ENCODE measurements around the gene MTTP.

Gene MTTP

GRCh38 chr4:99628040-99628439 lies 53.4 kb downstream of the MTTP start:
- no peak overlapping the region for H3K4me3 ChIP-seq (ENCODE audit: low read depth, low read length)
- no peaks in the 10 kb centered on the region for H3K9me3 ChIP-seq (ENCODE audit: control insufficient read depth, insufficient read depth, low read length)
- H3K9ac ChIP-seq (ENCODE audit: low read depth, low read length) = no peak overlapping the region
- no peaks in the 10 kb centered on the region for H3K36me3 ChIP-seq (ENCODE audit: control insufficient read depth, insufficient read depth, low read length)
- no peaks in the 10 kb centered on the region for H3K27me3 ChIP-seq (ENCODE audit: control insufficient read depth, insufficient read depth, low read length)
- peaks cover 3% of the 10 kb centered on the region for H3K4me1 ChIP-seq (ENCODE audit: control insufficient read depth, insufficient read depth, low read length)

- no peaks in the 10 kb centered on the region for H3K9me3 ChIP-seq (ENCODE audit: control insufficient read depth, insufficient read depth, low read length)
- H3K4me1 ChIP-seq (ENCODE audit: control insufficient read depth, insufficient read depth, low read length) = peaks cover 3% of the 10 kb centered on the region
- H3K4me3 ChIP-seq (ENCODE audit: low read depth, low read length) = no peak overlapping the region
Measured at GRCh38 chr4:99629962-99630554, 55.4 kb downstream of the MTTP start.

GRCh38 chr4:99630857-99631360 lies 56.3 kb downstream of the MTTP start:
- H3K27me3 ChIP-seq (ENCODE audit: control insufficient read depth, insufficient read depth, low read length) = no peaks in the 10 kb centered on the region
- H3K9me3 ChIP-seq (ENCODE audit: control insufficient read depth, insufficient read depth, low read length) = no peaks in the 10 kb centered on the region
- no peak overlapping the region for H3K4me3 ChIP-seq (ENCODE audit: low read depth, low read length)
- peaks cover 3% of the 10 kb centered on the region for H3K4me1 ChIP-seq (ENCODE audit: control insufficient read depth, insufficient read depth, low read length)
- no peak overlapping the region for H3K9ac ChIP-seq (ENCODE audit: low read depth, low read length)
- no peaks in the 10 kb centered on the region for H3K36me3 ChIP-seq (ENCODE audit: control insufficient read depth, insufficient read depth, low read length)

More at GRCh38 chr4:99629962-99630554, 55.4 kb downstream of the MTTP start:
- H3K27me3 ChIP-seq (ENCODE audit: control insufficient read depth, insufficient read depth, low read length) = no peaks in the 10 kb centered on the region
- H3K36me3 ChIP-seq (ENCODE audit: control insufficient read depth, insufficient read depth, low read length) = no peaks in the 10 kb centered on the region
- H3K9ac ChIP-seq (ENCODE audit: low read depth, low read length) = no peak overlapping the region

GRCh38 chr4:99633772-99634171 lies 59.1 kb downstream of the MTTP start:
- no peaks in the 10 kb centered on the region for H3K9me3 ChIP-seq (ENCODE audit: control insufficient read depth, insufficient read depth, low read length)
- peaks cover 3% of the 10 kb centered on the region for H3K4me1 ChIP-seq (ENCODE audit: control insufficient read depth, insufficient read depth, low read length)
- no peak overlapping the region for H3K9ac ChIP-seq (ENCODE audit: low read depth, low read length)
- no peak overlapping the region for H3K4me3 ChIP-seq (ENCODE audit: low read depth, low read length)
- no peaks in the 10 kb centered on the region for H3K27me3 ChIP-seq (ENCODE audit: control insufficient read depth, insufficient read depth, low read length)
- H3K36me3 ChIP-seq (ENCODE audit: control insufficient read depth, insufficient read depth, low read length) = no peaks in the 10 kb centered on the region

- peaks cover 3% of the 10 kb centered on the region for H3K4me1 ChIP-seq (ENCODE audit: control insufficient read depth, insufficient read depth, low read length)
- no peak overlapping the region for H3K4me3 ChIP-seq (ENCODE audit: low read depth, low read length)
- no peaks in the 10 kb centered on the region for H3K27me3 ChIP-seq (ENCODE audit: control insufficient read depth, insufficient read depth, low read length)
- H3K9me3 ChIP-seq (ENCODE audit: control insufficient read depth, insufficient read depth, low read length) = no peaks in the 10 kb centered on the region
- H3K9ac ChIP-seq (ENCODE audit: low read depth, low read length) = no peak overlapping the region
- no peaks in the 10 kb centered on the region for H3K36me3 ChIP-seq (ENCODE audit: control insufficient read depth, insufficient read depth, low read length)
Measured at GRCh38 chr4:99634742-99635360, 60.2 kb downstream of the MTTP start.

GRCh38 chr4:99635601-99636000 lies 61.0 kb downstream of the MTTP start:
- no peaks in the 10 kb centered on the region for H3K9me3 ChIP-seq (ENCODE audit: control insufficient read depth, insufficient read depth, low read length)

GRCh38 chr4:99636422-99636821 lies 61.8 kb downstream of the MTTP start:
- Histone ChIP-seq H3K4me1 (ENCODE audit: control insufficient read depth, insufficient read depth, low read length) (peaks cover 3% of the 10 kb centered on the region), H3K4me3 (ENCODE audit: low read depth, low read length) (no peak overlapping the region), H3K36me3 (ENCODE audit: control insufficient read depth, insufficient read depth, low read length) (no peaks in the 10 kb centered on the region), H3K9ac (ENCODE audit: low read depth, low read length) (no peak overlapping the region), H3K9me3 (ENCODE audit: control insufficient read depth, insufficient read depth, low read length) (no peaks in the 10 kb centered on the region), H3K27me3 (ENCODE audit: control insufficient read depth, insufficient read depth, low read length) (no peaks in the 10 kb centered on the region)

More at GRCh38 chr4:99635601-99636000, 61.0 kb downstream of the MTTP start:
- Histone ChIP-seq H3K9ac (ENCODE audit: low read depth, low read length) (no peak overlapping the region), H3K4me1 (ENCODE audit: control insufficient read depth, insufficient read depth, low read length) (peaks cover 3% of the 10 kb centered on the region), H3K36me3 (ENCODE audit: control insufficient read depth, insufficient read depth, low read length) (no peaks in the 10 kb centered on the region), H3K27me3 (ENCODE audit: control insufficient read depth, insufficient read depth, low read length) (no peaks in the 10 kb centered on the region), H3K4me3 (ENCODE audit: low read depth, low read length) (no peak overlapping the region)

GRCh38 chr4:99637174-99637573 lies 62.5 kb downstream of the MTTP start:
- no peaks in the 10 kb centered on the region for H3K27me3 ChIP-seq (ENCODE audit: control insufficient read depth, insufficient read depth, low read length)
- peaks cover 3% of the 10 kb centered on the region for H3K4me1 ChIP-seq (ENCODE audit: control insufficient read depth, insufficient read depth, low read length)
- H3K9ac ChIP-seq (ENCODE audit: low read depth, low read length) = no peak overlapping the region
- H3K9me3 ChIP-seq (ENCODE audit: control insufficient read depth, insufficient read depth, low read length) = no peaks in the 10 kb centered on the region
- no peak overlapping the region for H3K4me3 ChIP-seq (ENCODE audit: low read depth, low read length)
- no peaks in the 10 kb centered on the region for H3K36me3 ChIP-seq (ENCODE audit: control insufficient read depth, insufficient read depth, low read length)

- peaks cover 13% of the 10 kb centered on the region for H3K4me1 ChIP-seq (ENCODE audit: control insufficient read depth, insufficient read depth, low read length)
- no peaks in the 10 kb centered on the region for H3K9me3 ChIP-seq (ENCODE audit: control insufficient read depth, insufficient read depth, low read length)
- H3K9ac ChIP-seq (ENCODE audit: low read depth, low read length) = no peak overlapping the region
- no peaks in the 10 kb centered on the region for H3K36me3 ChIP-seq (ENCODE audit: control insufficient read depth, insufficient read depth, low read length)
- H3K27me3 ChIP-seq (ENCODE audit: control insufficient read depth, insufficient read depth, low read length) = peaks cover 8% of the 10 kb centered on the region
- no peak overlapping the region for H3K4me3 ChIP-seq (ENCODE audit: low read depth, low read length)
Measured at GRCh38 chr4:99640676-99641075, 66.1 kb downstream of the MTTP start.

GRCh38 chr4:99642725-99643489 lies 68.3 kb downstream of the MTTP start:
- Histone ChIP-seq H3K4me3 (ENCODE audit: low read depth, low read length) (no peak overlapping the region), H3K4me1 (ENCODE audit: control insufficient read depth, insufficient read depth, low read length) (peaks cover 22% of the 10 kb centered on the region), H3K27me3 (ENCODE audit: control insufficient read depth, insufficient read depth, low read length) (peaks cover 12% of the 10 kb centered on the region), H3K36me3 (ENCODE audit: control insufficient read depth, insufficient read depth, low read length) (no peaks in the 10 kb centered on the region), H3K9me3 (ENCODE audit: control insufficient read depth, insufficient read depth, low read length) (no peaks in the 10 kb centered on the region), H3K9ac (ENCODE audit: low read depth, low read length) (no peak overlapping the region)

- no peaks in the 10 kb centered on the region for H3K9me3 ChIP-seq (ENCODE audit: control insufficient read depth, insufficient read depth, low read length)
- no peak overlapping the region for H3K4me3 ChIP-seq (ENCODE audit: low read depth, low read length)
- H3K4me1 ChIP-seq (ENCODE audit: control insufficient read depth, insufficient read depth, low read length) = peaks cover 22% of the 10 kb centered on the region
- no peak overlapping the region for H3K9ac ChIP-seq (ENCODE audit: low read depth, low read length)
- H3K27me3 ChIP-seq (ENCODE audit: control insufficient read depth, insufficient read depth, low read length) = peaks cover 12% of the 10 kb centered on the region
- no peaks in the 10 kb centered on the region for H3K36me3 ChIP-seq (ENCODE audit: control insufficient read depth, insufficient read depth, low read length)
Measured at GRCh38 chr4:99644453-99644852, 69.8 kb downstream of the MTTP start.

- H3K9ac ChIP-seq (ENCODE audit: low read depth, low read length) = no peak overlapping the region
- H3K27me3 ChIP-seq (ENCODE audit: control insufficient read depth, insufficient read depth, low read length) = peaks cover 12% of the 10 kb centered on the region
- no peaks in the 10 kb centered on the region for H3K36me3 ChIP-seq (ENCODE audit: control insufficient read depth, insufficient read depth, low read length)
- no peak overlapping the region for H3K4me3 ChIP-seq (ENCODE audit: low read depth, low read length)
- H3K9me3 ChIP-seq (ENCODE audit: control insufficient read depth, insufficient read depth, low read length) = no peaks in the 10 kb centered on the region
- H3K4me1 ChIP-seq (ENCODE audit: control insufficient read depth, insufficient read depth, low read length) = peaks cover 22% of the 10 kb centered on the region
Measured at GRCh38 chr4:99645036-99645435, 70.4 kb downstream of the MTTP start.

All from iPS-15b (cell line).